Caco-2 (cell line): ENCODE measurements around the gene ARHGEF6. TPM values are rescaled to one million over a fixed set of nuclear protein-coding genes. Genes with fewer than 3 reads are reported as not detected.

ENCODE experiments used
- BruUV-seq: library from RNA; stranded (reverse); fragments of 400-500 nt; replicated peaks from 2 replicates; lab custom pipeline; 2021; lab: Mats Ljungman, UMichigan
- CTCF ChIA-PET: fragments of 300-600 bp; sonication (Branson Sonifier 250); formaldehyde crosslinking; loops from one replicate; lab custom pipeline; 2022; ENCODE audit warnings: antibody characterized with exemption; lab: Charles Lee
- POLR2A ChIA-PET: fragments of 300-600 bp; sonication (Branson Sonifier 250); formaldehyde crosslinking; loops from one replicate; lab custom pipeline; 2022; ENCODE audit warnings: antibody characterized with exemption; lab: Charles Lee
- DNase-seq, 2 experiments: peaks; one replicate each; pipeline versions ENCODE4 v3.0.0 to v3.0.0-alpha.2; 2020 to 2022
- H3K27me3 ChIP-seq: replicated peaks from 2 replicates; pipeline ENCODE4 v1.6.0; 2011; ENCODE audit warnings: low read length; ENCODE audit not compliant: control insufficient read depth, insufficient read depth
- H3K36me3 ChIP-seq: 2 replicates; pipeline ENCODE4 v1.5.1; 2011; ENCODE audit warnings: low read length; ENCODE audit not compliant: control insufficient read depth, insufficient read depth
- H3K4me1 ChIP-seq: fragments of 250-450 bp; sonication (Bioruptor Pico); 2 replicates; pipeline ENCODE4 v1.5.1; 2020; ENCODE audit warnings: mild to moderate bottlenecking
- H3K4me3 ChIP-seq: 2 replicates; pipeline ENCODE4 v1.5.1; 2011; ENCODE audit warnings: low read depth, mild to moderate bottlenecking, control low read depth, low read length
- H3K9me3 ChIP-seq: fragments of 250-450 bp; sonication (Bioruptor Pico); 2 replicates; pipeline ENCODE4 v1.5.1; 2020; ENCODE audit warnings: mild to moderate bottlenecking, moderate library complexity
- H3K27ac Mint-ChIP-seq: one replicate; pipeline ENCODE4 v1.8.0; 2022; ENCODE audit warnings: mixed read lengths; ENCODE audit not compliant: unreplicated experiment
- H3K27me3 Mint-ChIP-seq: one replicate; pipeline ENCODE4 v1.8.0; 2022; ENCODE audit warnings: mixed read lengths; ENCODE audit not compliant: insufficient read depth, unreplicated experiment
- H3K36me3 Mint-ChIP-seq: one replicate; pipeline ENCODE4 v1.8.0; 2022; ENCODE audit warnings: mild to moderate bottlenecking, mixed read lengths; ENCODE audit not compliant: insufficient read depth, unreplicated experiment
- H3K4me1 Mint-ChIP-seq: one replicate; pipeline ENCODE4 v1.8.0; 2022; ENCODE audit warnings: low read depth, mixed read lengths; ENCODE audit not compliant: unreplicated experiment
- H3K4me3 Mint-ChIP-seq: one replicate; pipeline ENCODE4 v1.8.0; 2022; ENCODE audit warnings: mild to moderate bottlenecking, moderate library complexity, mixed read lengths; ENCODE audit not compliant: unreplicated experiment
- H3K9me3 Mint-ChIP-seq: one replicate; pipeline ENCODE4 v1.8.0; 2022; ENCODE audit warnings: mixed read lengths; ENCODE audit not compliant: unreplicated experiment
- intact Hi-C: fragments of 100-400 bp; cut with micrococcal nuclease; formaldehyde crosslinking; loops from one replicate; pipeline ENCODE4 v1.10.0; 2022; ENCODE audit not compliant: unreplicated experiment
- total RNA-seq: library from RNA; stranded (reverse); gene quantifications from 2 replicates; pipeline ENCODE4 v1.2.3, GENCODE V29; 2022
- TF ChIP-seq, protein P1 (sequence below), 2 experiments: fragments of 200-600 bp in 1 of 2; IDR thresholded peaks; 1 replicate in 1 of 2; 2 replicates in 1 of 2; pipeline versions ENCODE4 v1.5.1 to v1.8.0; 2011 to 2022; ENCODE audit warnings: antibody characterized with exemption in 1 of 2, control low read depth in 1 of 2, inconsistent platforms in 1 of 2, low read depth in 1 of 2, low read length in 1 of 2, mild to moderate bottlenecking in 1 of 2, moderate library complexity in 1 of 2; ENCODE audit not compliant: insufficient read depth in 1 of 2, severe bottlenecking in 1 of 2, unreplicated experiment in 1 of 2

ARHGEF6 gene
- total RNA-seq, 1 experiment from 2014 or later, result not detected

DNA sequence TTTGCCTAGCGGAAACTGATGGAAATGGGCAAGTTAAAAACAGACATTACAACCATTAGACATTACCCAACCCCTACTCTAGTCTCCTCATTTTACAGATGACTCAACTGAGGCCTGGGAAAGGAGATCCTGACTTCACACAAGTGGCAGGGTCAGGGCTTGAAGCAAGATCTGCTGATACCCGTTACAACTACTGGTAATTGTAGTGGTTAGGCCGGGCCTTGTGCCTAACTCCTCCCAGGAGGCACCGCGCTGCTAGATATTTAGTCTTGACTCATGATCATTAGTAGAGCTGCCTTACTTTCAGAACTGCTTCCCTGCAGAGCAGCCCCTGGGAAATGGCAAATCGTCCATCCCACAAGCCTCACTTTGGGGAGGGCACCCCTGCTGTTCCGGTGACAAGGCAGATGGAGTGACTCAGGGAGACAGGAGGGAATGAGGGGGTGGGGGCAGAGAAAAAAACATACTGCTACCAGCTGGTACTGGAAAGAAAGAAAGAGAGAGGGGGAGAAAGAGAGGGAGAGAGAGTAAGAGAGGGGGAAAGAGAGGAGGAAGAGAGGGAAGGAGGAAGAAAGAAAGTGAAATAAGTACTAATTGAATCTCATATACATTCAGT lies 12.2 kb downstream of the ARHGEF6 start:
- DNase-seq, result no peak
- ChIA-PET POLR2A (no interaction called here), CTCF (no interaction called here)
- Histone ChIP-seq H3K4me1 (no peaks in the 10 kb centered on the region), H3K4me3 (no peak overlapping the region), H3K27me3 (no peaks in the 10 kb centered on the region), H3K9me3 (no peaks in the 10 kb centered on the region), H3K36me3 (no peaks in the 10 kb centered on the region)
- Mint-ChIP-seq H3K4me1 (no peaks in the 10 kb centered on the region), H3K27ac (no peak overlapping the region), H3K9me3 (no peaks in the 10 kb centered on the region), H3K36me3 (no peaks in the 10 kb centered on the region), H3K4me3 (no peak overlapping the region), H3K27me3 (peaks cover 11% of the 10 kb centered on the region)
- TF ChIP-seq, protein P1, sequence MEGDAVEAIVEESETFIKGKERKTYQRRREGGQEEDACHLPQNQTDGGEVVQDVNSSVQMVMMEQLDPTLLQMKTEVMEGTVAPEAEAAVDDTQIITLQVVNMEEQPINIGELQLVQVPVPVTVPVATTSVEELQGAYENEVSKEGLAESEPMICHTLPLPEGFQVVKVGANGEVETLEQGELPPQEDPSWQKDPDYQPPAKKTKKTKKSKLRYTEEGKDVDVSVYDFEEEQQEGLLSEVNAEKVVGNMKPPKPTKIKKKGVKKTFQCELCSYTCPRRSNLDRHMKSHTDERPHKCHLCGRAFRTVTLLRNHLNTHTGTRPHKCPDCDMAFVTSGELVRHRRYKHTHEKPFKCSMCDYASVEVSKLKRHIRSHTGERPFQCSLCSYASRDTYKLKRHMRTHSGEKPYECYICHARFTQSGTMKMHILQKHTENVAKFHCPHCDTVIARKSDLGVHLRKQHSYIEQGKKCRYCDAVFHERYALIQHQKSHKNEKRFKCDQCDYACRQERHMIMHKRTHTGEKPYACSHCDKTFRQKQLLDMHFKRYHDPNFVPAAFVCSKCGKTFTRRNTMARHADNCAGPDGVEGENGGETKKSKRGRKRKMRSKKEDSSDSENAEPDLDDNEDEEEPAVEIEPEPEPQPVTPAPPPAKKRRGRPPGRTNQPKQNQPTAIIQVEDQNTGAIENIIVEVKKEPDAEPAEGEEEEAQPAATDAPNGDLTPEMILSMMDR (IDR thresholded peaks at IDR 0.05; ENCODE audit: insufficient read depth in 1 of 2, low read depth in 1 of 2, low read length in 1 of 2, severe bottlenecking in 1 of 2, unreplicated experiment in 1 of 2), result no peak
- BruUV-seq, result no TSS peak
- intact Hi-C loops, result loop anchor here (5.0 kb wide), 1 partner anchor 159 kb away; no protein-coding TSS in a partner anchor

DNA sequence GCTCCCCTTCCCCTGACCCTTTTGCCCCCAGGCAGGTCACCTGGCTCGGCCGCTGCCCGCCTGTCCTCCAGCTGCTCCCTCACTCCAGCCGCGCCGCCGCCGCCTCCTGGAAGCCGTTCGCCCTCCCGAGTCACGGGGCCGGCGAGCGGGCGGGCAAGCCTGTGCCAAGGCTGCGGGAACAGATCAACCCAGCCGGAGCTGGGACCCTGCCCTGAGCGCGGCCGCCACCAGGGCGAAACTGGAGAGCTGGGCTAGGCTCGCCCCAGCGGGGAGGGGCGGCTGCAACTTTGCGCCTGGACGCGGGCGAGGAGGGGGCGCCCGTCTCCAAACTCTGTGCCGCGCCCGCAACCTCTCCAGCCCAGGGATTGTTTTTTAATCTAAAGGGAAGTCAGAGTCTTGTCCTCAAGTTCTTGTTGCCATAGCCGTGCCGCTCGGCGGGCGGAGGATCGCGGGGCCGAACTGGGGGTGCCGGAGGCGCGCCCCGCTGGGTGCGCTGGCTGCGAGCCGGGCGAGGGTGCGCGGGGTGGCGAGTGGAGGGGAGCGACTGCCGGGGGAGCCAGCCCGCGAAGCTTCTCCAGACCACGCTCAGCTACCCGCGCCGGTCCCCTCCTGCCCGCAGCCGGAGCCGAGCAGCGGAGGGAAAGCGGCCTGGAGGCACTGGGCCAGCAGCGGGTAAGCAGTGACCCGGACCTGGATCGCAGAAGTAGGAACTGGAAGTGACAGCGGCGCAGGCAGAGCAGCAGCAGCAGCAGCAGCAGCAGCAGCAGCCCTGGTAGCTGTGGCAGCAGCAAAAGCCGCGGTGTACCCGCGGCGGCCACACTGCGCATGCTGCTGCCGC lies 13.4 kb downstream of the ARHGEF6 start:
- no peak overlapping the region for H3K27ac Mint-ChIP-seq
- Histone ChIP-seq H3K4me1 (no peaks in the 10 kb centered on the region), H3K9me3 (no peaks in the 10 kb centered on the region), H3K36me3 (no peaks in the 10 kb centered on the region), H3K27me3 (no peaks in the 10 kb centered on the region), H3K4me3 (peak overlapping the region; percentile 22)
- intact Hi-C loops, result loop anchor here (5.0 kb wide), 1 partner anchor 160 kb away; no protein-coding TSS in a partner anchor
- ChIA-PET POLR2A (no interaction called here), CTCF (no interaction called here)
- no peak overlapping the region for H3K4me3 Mint-ChIP-seq
- no TSS peak for BruUV-seq
- TF ChIP-seq, protein P1 (IDR thresholded peaks at IDR 0.05; ENCODE audit: insufficient read depth in 1 of 2, low read depth in 1 of 2, low read length in 1 of 2, severe bottlenecking in 1 of 2, unreplicated experiment in 1 of 2), result peak; percentile 13 to 33
- H3K27me3 Mint-ChIP-seq, result peaks cover 11% of the 10 kb centered on the region
- H3K4me1 Mint-ChIP-seq, result no peaks in the 10 kb centered on the region
- DNase-seq, result peak in 1 of 2 experiments; percentile 21
- H3K9me3 Mint-ChIP-seq, result no peaks in the 10 kb centered on the region
- no peaks in the 10 kb centered on the region for H3K36me3 Mint-ChIP-seq

DNA sequence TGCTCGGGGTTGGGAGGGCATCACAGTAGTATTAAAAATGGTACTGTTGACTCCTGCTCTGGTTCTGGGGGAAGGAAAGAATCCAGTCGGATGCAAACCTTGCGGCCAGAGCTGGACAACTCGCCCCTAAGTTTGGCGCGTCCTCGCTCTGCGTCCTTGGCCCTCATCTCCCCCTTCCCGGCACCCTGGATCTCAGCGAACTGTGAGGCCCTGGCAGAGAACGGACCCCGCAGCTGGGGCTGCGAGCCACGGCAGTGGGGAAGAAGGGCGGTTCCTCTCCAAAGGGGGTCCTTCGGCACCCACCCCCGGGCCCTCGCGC lies 14.0 kb downstream of the ARHGEF6 start:
- H3K36me3 ChIP-seq, result no peaks in the 10 kb centered on the region
- CTCF ChIA-PET, result no interaction called here
- H3K36me3 Mint-ChIP-seq, result no peaks in the 10 kb centered on the region
- H3K9me3 ChIP-seq, result no peaks in the 10 kb centered on the region
- DNase-seq, result no peak
- peaks cover 8% of the 10 kb centered on the region for H3K27me3 Mint-ChIP-seq
- no peaks in the 10 kb centered on the region for H3K4me1 ChIP-seq
- no peaks in the 10 kb centered on the region for H3K4me1 Mint-ChIP-seq
- H3K4me3 Mint-ChIP-seq, result no peak overlapping the region
- no peaks in the 10 kb centered on the region for H3K9me3 Mint-ChIP-seq
- intact Hi-C loops, result loop anchor here (5.0 kb wide), 1 partner anchor 161 kb away; no protein-coding TSS in a partner anchor
- BruUV-seq, result no TSS peak
- H3K27ac Mint-ChIP-seq, result no peak overlapping the region
- no peaks in the 10 kb centered on the region for H3K27me3 ChIP-seq
- TF ChIP-seq, protein P1 (IDR thresholded peaks at IDR 0.05; ENCODE audit: insufficient read depth in 1 of 2, low read depth in 1 of 2, low read length in 1 of 2, severe bottlenecking in 1 of 2, unreplicated experiment in 1 of 2), result no peak
- POLR2A ChIA-PET, result no interaction called here
- peak overlapping the region; percentile 22 for H3K4me3 ChIP-seq
